ENCODE measurements around the gene GTPBP2.
A peak's percentile ranks its signal among the peaks of the same experiment; 100 is the strongest.
"Not testable (repeated sequence)": the region's sequence is repeated elsewhere in the genome, so short reads cannot be mapped to it uniquely, and the experiment has no call there.

Gene GTPBP2, protein sequence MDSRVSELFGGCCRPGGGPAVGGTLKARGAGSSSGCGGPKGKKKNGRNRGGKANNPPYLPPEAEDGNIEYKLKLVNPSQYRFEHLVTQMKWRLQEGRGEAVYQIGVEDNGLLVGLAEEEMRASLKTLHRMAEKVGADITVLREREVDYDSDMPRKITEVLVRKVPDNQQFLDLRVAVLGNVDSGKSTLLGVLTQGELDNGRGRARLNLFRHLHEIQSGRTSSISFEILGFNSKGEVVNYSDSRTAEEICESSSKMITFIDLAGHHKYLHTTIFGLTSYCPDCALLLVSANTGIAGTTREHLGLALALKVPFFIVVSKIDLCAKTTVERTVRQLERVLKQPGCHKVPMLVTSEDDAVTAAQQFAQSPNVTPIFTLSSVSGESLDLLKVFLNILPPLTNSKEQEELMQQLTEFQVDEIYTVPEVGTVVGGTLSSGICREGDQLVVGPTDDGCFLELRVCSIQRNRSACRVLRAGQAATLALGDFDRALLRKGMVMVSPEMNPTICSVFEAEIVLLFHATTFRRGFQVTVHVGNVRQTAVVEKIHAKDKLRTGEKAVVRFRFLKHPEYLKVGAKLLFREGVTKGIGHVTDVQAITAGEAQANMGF

DNA sequence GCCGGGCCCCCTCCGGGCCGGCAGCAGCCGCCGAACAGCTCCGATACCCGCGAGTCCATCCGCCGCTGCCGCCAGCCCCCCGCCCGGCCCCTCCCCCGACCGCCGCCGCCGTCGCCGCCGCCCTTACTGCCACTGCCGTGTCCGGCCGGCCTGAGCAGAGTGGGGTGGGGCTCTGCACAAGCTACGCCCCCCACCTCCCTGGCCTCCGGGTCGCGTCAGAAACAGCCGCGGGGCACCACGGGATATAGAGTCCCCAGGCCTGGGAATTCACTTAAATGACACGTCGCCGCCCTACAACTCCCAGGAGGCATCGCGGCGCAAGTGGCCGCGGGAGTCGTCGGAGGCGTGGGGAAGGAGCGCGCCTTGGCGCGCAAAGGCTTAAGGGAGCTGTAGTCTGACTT is at the start of gene GTPBP2:
Gene GTPBP2 (minus strand): TSS at position 161 of the 401 bp plus-strand sequence. CDS start 102 bp downstream, at position 59.
- DNase-seq, result peak; percentile 100

DNA sequence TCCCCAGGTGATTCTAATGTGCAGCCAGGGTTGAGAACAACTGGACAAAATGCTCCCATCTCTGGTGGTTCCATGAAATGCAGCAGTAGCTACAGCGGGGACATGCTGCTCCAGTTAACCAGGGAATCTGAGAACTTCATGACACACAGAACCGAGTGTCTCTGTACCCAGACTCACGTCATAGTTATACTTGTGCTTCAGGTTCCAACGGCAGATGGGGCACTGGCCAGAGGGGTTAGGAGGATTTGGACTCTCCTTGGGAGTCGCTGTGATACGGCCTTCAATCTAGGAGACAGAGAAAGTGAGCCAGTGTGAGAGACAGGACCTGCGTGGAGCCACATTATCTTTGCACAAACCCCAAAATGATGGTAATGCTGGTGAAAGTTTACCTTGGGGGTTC is 49.3 kb upstream of the GTPBP2 start:
- DNase-seq, result no peak

DNA sequence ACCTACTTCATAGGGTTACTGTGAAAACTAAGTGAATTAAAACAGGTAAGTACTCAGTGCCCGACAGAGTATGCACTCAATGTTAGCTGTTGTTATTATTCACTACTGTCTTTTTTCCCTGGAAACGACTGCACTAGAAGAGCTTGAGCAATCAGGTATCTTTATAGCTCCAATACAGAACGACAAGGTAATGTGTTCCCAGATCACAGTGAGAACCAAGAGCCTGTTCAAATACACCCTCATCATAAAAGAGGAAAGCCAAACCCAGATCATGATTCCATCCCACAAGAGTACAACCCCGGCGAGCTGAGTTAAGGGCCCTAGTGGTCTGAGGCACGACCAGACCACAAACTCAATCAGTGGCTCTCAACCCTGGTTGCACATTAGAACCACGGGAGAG is 48.7 kb upstream of the GTPBP2 start:
- no peak for DNase-seq

DNA sequence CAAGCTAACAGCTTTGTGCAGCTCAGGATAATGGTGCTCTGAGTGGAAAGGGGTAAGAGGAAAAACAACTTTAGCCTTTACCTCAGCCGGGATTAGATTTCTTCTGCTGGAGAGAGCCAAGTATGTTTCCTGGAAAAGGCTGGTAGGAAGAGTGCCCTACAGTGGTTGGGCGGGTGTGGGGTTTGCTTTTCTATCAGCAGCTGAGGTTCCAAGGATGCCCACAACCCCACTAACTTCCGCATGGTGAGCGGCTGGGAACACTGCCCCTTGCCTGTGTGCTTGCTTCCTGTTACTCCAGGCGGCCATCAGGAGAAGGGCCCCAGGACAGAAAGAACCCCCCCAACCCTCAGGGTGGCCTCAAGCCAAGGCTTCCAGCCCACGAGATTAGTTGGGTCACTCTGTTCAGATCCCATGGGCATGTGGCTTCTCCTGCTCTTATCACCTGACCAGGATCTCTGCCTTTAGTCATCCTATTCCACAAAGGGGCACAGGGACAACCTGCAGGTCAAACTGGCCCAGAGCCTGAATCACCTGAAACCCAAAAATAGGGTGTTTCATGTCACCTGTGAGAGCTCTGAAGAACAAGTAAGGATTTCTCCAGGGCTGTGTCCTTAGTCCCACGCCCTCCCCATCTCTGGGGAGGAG is 48.0 kb upstream of the GTPBP2 start:
- no peak for DNase-seq

DNA sequence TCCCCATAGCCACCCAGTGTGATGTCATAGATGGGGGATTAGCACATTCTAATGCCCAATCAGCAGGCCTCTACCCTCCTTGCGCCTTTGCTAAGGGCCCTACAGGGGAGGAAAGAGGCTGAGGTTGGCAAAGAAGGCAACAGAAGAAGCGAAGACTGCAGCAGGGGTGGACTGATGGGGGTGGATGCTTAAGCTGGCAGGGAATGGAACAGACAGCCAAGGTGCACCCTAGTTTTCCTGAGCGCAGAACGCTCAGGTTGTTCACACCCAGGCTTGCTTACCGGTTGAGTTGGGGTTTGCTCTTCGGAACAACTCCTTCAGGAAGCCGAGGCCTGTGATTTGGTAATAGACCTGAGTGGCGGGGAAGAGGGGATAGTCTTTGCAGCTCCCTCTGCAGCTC is 45.9 kb upstream of the GTPBP2 start:
- DNase-seq, result no peak

DNA sequence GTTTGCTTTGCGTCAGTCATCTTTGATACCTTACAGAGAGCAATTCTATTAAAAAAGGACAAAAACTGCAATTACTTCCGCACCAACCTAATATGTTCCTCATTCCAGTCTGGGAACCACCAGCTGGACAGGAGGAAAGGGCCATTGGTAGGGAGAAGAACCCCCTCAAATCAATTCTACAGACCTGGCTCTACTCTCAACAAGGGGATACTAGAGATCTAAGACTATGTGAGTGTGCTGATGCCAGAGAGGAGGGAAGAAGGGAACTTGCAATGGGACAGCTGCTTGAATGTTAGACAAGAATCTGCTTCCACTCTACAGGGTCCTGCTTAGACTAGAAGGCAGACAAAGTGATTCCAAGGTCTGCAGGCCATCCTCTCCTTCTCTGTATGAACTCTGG is 45.2 kb upstream of the GTPBP2 start:
- no peak for DNase-seq

DNA sequence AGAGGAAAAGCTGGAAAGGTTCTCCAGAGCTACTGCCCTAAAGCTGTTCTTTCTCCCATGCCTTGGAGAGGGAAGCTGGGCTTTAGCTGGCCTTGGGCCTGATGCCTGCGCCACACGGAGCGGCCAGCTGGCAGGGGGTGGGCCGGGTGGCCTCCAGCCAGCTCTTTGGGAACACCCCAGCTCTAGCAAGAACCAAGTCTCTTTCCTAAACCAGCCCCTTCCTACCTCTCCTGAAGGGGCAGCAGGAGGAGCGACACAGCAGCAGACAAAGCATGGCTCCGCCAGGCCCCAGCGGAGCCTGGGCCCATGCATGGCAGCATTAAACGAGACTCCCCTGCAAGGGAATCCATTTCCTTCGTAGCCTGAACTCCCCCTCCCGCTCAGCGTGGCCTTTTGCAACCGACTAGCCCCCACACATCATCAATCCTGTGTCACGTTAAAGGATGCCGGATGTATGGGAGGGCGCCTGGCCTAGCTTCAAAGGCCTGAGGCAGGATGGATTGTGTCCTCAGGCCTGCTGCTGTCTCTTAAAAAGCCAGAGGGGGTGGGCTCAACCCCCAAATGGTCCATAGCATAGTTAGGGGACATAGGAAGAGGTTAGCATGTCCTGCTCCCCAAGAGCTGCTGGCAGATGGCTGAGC is 44.5 kb upstream of the GTPBP2 start:
- DNase-seq, result no peak

DNA sequence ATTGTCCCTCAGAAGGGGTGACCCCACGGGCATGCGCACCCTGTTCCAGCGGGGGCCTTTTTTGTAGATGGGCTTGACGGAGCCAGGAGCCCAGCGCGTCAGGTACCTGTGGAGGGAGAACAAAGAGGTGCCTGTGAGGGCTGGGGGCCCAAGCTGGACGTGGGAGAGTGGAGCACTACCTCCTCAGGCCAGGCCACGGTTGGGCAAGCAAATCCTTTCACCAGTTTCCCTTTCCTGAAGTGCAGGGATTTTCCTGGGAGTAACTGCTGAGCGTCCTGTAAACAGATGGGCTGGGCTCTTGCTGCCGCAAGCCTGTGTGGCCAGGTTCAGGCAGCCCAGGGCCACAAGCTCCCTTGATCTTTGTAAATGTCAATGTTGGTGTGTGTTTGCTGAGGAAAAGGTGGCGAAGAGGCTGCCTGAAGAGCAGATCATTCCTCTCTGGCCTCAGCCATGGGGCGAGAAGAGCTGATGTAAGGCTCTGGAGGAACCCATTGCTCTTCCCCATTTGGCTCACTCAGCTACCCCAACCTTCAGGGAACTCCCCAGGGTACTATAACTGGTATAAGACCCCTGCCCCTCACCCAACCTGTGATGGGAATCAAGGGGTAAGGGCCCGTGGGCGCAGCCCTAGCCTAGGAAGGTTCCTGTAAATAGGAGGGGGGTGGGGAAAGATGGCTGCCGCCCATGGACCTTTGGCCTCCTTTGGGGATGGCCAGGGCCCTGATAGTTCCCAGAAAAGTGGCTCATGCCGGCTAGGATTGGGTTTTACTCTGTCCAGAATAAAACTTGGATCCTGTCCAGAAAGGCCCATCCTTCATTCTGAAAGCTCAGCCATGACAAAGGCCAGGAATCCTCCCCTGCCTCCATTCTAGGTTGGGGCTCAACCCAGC is 43.0 kb upstream of the GTPBP2 start:
- DNase-seq, result no peak

DNA sequence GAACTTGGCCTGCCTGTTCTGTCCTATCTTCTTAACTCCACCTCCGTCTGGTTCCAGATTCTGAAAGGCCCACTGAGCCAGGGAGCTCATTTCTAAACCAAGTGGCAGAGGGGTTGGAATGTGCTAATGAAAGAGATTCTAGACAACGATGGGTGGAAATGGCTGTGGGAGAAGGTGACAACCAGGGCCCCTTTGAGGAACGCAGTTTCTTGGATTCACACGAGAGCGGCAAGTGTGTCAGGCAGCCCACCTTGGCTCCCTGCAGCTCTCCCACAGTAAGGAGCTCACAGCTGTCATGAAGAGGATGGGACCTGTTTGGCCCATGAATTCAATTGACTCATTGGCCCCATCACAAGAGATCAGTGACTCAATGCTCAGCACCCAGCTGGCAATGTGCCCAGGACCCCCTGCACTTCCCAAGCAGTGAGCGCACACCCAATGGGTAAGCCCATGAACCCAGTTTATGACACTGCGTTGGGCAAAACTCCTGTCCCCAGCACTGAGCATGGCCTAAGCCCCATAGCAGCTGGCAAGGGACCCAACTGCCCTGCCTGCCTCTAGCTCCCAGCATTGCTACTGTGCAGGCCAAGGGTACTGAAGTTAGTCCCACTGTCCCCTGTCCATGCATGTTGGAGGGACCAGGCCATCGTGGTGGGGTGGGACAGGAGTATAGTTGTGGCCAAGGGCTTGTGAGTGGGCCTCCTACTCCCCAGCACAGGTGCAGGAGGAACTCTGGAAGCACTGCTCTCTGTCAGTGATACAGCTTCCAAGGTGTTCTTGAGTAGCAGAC is 42.1 kb upstream of the GTPBP2 start:
- no peak for DNase-seq

DNA sequence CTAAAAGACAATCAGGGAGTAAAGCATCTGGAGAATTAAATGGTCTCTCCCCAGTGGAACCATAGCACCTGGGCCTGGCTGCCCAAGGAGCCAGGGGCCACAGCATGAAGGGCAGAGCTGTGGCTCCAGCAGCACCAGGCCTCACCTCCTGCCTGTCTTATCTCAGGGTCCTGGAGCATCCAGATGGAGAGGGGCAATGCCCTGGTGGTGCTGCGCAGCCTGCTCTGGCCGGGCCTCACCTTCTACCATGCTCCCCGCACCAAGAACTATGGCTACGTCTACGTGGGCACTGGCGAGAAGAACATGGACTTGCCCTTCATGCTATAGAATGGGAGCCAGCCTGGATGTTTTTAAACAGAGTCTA is 41.5 kb upstream of the GTPBP2 start:
- no peak for DNase-seq

DNA sequence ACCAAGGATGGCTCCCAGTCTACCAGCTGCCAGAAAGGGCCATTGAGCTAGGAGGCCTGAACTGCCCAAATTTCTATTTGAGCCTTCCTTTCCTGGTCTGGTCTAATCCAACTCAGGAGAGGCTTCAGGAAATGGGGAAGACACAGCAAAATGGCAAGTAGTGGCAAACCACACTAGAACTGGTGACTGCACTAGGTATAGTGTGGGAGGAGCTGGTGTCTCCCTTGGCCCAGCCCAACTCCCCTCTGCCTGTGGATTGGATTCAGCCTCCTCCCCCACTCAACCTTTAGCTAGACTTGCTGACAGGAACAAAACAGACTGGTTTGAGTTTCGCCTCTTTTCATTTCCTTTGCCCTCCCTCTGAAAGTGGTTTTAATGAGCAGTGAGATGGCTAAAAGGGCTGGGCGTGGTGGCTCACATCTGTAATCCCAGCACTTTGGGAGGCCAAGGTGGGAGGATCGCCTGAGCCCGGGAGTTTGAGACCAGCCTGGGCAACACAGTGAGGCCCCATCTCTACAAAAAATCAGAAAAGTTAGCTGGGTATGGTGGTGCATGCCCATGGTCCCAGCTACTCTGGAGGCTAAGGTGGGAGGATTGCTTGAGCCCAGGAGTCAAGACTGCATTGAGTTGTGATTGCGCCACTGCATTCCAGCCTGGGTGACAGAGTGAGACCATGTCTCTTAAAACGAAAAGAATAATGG is 41.0 kb upstream of the GTPBP2 start:
- peak; percentile 74 for DNase-seq

DNA sequence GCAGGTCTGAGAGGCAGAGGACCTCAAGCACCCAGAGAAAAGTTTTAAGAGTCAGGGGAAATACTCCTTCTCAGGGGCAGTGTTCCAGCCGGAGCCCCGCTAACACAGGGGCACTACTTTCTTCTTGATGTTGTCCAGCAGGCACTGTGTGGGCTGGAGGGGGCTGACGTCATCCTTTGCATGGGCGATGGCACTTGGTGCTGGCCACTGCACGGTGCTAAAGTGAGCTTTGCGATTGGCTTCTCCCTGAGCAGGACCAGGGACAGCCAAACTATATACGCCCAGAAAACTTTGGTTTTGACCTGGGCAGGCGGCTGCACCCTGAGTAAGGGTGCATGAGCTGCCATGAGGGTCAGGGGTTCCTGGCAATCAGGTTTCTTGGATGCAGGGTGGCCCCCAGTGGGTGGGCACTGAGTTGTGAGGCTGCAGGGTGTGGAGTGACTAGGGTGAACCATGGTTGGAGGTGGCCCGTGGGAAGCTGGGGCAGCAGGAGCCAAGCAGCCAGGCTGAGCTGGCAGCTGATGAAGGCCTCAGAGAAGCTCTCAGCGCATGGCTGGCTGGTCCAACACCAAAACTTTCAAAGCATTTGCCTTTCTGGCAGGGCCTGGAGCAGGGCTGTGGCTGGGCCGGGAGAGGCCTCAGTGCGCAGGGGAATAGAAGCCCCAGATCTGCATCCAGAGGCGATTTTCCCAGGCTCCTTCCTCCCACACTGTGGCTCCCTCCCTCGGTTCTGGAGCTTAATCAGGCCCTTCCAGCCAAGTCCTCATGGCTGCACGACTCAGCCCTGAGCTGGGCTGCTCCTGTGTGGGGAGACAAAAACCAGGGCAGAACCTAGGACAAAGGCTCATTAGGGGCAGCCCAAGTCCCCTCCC is 40.2 kb upstream of the GTPBP2 start:
- peak; percentile 67 for DNase-seq

DNA sequence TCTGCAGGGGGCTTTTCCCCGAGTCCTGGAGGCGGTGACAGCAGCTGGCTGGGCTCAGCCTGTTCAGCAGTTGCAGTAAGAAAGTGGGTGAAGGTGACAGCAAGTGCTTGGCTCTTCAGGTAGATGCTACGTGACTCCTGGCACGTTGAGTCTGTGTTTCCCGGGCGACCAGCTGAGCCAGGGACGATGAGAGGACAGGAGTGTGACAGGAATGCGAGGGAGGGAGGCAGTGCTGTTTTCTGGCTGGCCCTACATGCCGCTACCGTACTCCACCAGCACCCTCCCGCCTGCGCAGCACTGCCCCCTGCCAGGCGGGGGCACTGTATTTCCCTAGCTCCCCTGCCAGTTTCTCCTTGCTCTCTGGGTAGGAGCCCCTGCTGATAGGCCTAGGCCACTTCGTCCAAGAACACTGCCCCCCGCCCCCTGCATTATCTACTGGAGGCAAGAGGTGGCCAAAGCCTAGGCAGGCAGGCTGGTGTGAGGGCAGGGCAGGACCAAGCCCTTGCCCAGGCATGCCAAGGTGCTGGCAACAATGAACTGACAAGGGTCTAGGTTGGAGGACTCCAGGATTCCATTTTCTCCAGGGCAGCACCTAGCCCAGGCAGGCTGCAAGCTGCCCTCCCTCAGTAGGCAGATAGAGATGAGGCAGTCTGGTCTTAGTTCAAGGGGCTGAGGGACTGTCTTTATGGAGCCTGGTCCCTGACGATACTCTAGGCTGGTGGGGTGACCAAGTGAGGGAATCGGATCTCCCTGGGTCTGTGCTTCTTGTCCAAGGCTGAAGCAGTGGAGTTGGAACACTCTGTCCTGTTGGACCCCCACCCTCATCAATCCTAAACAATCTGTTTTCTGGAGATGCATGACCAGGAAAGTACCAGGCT is 39.3 kb upstream of the GTPBP2 start:
- peak; percentile 96 for DNase-seq

DNA sequence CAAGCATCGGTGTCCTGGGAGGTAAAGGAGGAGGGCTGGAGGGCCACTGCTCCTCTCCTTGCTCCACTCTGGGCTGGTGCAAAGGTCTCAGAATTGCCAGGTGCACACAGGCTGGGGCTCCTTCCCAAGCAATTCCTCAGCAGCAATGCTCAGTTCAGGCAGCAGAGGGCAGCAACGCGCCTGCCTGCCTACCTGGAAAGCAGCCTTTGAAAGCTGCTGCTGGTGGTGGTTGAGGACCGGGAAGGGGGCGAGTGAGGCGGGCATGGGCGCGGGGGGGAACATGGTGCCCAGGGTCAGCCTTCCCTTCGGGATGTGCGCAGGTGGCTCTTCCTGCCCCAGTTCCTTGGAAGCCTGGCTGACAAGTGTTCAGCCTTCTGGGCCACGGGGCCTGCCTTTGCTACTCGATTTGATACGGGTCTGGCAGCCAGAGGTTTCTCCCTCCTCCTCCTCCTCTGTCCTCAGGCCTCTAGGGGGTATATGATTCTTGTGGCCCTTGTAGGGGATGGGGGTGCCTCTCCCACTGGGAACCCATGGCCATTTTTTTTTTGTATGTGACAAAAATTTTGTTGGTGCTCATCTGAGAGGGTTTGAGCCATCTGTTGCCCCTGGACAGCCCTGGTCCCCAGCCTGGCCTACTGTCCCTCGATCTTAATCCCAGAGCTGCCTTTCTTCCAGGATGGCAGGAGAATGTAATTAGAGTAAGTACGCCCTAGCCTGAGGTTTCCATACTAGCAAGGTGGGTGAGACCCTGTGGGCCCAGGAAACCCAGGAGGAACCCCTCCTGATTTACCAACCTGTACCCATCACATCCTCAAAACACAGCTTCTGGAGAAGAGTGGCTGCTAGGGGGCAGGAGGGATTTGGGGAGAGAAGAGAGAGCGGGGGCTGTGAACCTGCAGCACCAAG is 38.4 kb upstream of the GTPBP2 start:
- peak; percentile 95 for DNase-seq

DNA sequence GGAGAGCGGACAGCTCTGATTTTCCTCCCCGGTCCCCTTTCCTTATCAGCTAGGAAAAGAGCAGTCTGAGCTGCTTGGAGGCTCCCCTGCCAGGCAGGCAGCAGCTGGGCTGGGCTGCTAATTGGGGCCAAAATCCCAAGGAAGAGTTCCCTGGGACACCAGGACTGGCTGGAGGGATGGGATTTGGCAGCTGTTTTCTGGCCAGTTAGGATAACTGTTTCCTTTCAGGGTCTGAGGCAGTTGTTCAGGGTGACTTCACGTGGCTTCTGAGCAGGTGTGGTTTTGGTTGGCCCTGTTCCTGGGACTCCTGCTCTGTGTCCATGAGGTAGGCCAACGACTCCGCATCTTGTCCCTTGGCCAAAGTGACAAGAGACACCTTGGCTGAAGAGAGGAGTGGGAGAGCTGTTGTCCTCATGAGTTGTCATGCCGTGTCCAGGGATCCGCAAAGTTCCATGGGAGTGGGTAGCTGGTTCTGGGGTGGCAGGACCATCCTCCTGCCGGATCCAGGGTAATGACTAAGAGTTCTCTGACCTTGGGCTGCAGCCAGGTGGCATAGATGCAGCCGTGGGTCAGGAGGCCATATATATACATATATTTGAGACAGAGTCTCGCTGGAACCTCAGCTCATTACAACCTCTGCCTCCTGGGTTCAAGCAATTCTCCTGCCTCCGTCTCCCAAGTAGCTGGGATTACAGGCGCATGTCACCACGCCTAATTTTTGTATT is 37.3 kb upstream of the GTPBP2 start:
- DNase-seq, result no peak

DNA sequence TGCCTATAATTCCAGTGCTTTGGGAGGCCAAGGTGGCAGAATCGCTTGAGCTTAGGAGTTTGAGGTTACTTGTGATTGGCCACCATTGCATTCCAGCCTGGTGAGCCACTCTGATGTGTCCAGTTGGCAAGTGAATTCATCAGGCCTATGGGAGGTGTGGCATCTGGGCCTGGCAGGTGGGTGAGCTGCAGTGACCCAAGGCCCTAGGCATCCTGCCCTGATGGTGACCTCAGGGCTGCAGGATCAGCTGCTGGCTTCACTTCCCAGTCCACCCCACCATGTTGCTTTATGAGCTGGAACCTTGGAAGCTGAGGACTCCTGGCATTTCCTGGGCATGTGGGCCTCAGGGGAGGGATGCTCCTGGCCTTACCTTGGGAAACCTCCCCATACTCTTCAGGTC is 36.3 kb upstream of the GTPBP2 start:
- DNase-seq, result no peak

DNA sequence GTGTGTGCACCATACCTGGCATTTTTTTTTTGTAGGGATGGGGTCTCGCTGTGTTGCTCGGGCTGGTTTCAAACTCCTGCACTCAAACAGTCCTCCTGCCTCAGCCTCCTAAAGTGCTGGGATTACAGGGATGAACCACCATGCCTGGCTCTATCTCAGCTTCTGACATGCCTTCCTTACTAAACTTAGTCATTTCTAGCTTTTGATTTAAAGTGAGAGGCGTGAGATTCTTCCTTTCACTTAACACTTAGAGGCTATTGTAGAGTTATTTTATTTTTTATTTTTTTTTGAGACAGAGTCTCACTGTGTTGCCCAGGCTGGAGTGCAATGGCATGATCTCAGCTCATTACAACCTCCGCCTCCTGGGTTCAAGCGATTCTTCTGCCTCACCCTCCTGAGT is 33.9 kb upstream of the GTPBP2 start:
- DNase-seq, result not testable (repeated sequence)

Data from islet precursor cell (in vitro differentiated cells).